Cerebellar nuclear complex (tissue), 1 donor: ENCODE results near the gene ARHGAP45.
A peak's percentile ranks its signal among the peaks of the same experiment; 100 is the strongest.

Experiments
- DNase-seq, 2 experiments: peaks; one replicate each; lab custom pipeline; 2025; lab: John Stamatoyannopoulos, UW

ARHGAP45 gene

DNA sequence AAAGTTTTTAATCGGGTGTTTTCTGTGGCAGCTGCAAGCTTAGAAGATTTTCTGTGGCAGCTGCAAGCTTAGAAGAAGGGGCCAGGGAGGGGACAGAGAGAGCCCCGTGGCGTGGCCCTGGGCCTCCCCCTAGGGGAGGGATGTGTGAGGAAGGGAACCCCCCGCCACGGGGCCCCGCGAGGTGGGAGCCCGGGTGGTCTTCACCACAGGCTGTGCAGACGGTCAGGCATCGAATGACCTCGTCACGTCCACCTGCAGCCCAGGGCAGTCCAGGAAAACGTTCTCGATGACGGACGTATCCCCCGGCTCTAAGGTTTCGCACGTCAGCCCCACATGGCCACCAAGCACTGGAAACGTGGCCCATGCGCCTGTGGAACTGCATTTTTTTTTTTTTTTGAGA is 19.6 kb downstream of the ARHGAP45 start:
- DNase-seq, result no peak

DNA sequence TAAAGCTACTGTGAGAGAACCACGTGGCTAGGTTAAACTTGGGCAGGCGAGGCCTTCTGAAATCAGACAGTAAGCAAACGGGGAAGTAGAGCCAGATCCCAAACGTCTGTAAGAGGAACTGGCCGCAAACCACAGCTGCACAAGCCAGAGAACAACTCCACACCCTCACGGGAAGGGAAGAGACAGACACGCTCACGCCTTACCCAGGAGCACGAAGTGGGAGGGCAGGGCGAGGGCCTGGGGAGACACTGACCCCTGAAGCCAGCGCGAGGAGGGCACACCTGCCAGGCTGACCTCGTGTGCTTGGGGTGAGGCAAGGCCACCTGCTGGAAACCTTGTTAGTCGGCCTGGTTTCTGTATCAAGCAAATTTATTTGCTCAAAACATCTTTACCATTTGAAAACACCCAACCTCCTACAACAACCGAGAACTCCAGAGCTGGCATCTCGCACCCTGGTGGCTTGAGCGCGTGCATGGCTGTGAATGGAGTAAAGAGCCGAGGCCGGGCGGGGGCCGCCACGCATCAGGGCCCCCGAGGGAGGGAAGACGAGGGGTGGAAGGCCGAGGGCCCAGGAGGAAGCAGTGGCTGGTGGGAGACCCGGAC is 20.9 kb downstream of the ARHGAP45 start:
- no peak for DNase-seq

DNA sequence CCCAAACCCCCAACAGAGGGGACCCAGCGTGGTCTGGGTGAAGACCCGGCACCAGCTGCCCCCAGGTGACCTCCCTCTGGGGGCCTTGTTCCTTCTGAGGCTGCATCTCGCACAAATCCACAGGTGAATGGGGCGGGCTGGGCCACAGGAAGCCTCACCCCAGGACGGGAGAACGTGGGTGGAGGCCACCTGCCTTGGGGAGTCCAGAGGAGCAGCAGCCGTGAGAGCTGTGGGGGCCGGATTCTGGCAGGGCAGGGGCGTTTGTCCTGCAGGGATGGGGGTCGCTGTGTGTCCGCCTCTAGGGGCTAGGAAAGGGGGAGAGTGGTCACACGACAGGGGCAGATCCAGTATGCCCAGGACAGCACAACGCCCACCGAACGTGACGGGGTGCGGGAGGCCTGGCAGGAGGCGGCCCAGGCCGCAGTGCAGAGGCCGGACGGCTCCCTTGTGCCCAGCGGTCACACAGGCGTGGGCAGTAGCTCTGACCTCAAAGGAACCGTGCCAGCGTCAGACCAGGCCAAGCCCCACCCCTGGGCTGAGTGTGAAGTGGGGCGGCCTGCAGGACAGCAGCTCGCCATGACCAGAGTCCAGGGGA is 21.5 kb downstream of the ARHGAP45 start:
- no peak for DNase-seq

DNA sequence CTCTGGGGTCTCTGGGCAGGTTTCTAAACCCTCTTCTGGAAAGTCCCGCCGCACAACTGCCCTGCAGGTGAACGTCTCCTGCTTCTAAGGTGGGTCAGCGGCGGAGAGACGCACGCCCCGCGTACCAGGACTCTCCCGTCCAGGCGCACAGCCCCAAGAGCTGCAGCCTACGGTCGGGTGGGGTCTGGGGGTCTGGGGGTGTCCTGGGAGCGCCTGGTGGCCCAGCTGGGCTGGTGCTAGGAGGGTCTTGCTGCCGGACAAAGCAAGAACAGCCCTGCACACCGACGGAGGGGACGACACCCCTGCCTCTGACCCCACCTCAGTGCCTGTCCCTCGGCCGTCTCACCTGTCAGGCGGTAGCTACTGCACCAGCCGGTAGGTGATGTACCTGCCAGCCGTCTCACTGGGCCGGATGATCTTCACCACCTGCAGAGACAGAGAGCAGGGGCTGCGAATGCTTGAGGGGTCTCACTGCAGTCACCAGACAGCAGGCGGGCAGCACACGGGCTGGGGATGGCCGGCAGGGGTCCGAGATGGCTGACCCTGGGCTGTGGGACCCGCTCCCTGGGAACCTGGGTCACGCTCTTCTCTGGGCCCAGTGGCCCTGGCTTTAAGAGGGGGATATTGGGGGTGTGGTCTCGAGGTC is 22.3 kb downstream of the ARHGAP45 start:
- DNase-seq, result no peak

DNA sequence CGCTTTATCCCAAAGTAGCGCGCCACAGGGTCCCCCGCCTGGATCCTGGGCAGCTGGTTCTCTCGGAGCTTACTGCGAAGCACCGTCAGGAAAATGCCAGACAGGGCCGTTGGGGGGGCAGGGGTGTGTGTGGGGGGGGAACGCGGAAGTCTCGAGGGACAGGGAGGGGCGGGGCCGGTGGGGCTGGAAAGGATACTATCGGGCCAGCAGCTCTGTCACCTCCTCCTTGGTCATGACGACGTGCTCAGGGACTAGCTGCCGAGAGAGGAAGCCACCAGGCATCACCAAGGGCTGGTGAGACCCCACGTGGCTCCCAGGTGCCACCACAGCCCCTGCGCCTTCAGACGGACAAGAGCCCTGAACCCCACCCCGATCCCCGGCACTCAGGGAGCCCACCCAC is 22.9 kb downstream of the ARHGAP45 start:
- DNase-seq, result no peak

DNA sequence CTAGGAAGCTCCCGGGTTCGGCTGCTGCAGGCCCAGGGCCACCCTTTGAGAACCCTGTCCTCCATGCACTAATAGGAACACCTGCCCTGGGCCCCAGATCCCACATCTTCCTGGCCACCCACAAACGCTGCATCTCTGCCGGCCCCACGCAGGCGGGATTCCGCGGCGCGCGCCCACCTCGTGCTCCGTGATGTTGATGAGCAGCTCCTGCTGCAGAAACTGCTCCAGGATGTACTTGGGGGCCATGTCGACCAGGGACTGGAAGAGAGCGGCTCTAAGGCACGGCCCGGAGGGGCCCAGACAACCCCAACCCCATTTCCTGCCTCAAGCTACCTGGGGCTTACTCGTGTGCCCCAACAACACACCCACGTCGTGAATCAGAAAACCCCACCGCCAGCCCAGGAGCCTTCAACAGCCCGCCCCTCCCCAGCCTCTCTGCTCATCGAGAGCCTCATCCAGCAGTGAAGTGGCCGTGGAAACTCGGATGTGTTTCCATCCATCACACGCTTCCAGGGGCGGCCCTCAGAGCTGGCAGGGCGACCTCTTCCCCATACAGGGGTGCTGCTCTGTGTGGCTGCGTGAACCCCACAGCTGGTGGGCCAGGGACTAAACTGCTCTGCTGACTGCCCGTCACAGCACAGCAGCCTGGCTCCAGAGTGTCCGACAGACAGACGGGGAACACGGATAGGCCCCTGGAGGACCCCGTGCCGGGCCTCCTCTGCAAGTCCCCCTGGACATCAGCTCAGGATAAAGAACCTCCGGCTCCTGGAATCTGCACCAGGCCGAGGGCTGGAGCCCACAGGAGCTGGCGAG is 24.0 kb downstream of the ARHGAP45 start:
- DNase-seq, result no peak

DNA sequence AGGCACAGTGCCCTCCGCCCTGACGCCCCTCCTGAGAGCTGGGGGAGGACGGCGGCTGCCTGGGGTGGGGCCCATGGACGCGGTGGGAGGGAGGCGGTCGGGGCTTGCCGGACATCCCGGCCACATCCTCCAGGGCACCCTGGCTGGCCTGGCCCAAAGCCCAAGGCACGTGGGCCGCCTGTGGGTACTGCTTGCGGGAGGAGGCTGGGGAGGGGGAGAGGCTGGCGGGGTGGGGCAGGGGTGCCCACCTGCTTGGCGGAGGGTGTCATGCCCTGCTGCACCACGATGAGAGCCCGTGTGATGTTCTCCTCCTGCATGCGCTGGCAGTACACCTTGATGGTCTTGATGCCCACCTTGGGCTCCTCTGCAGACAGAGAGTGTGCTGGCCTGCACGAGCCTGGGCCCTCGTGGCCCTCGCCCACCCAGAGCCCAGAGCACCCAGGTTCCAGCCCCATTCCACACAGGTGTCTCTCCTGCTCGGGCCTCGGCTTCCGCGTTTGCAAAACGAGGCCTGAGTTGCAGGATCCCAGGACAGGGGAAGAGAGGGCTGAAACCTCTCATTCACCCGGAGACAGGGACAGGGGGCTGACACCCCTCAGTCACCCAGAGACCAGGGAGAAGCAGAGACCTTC is 24.7 kb downstream of the ARHGAP45 start:
- DNase-seq, result no peak

DNA sequence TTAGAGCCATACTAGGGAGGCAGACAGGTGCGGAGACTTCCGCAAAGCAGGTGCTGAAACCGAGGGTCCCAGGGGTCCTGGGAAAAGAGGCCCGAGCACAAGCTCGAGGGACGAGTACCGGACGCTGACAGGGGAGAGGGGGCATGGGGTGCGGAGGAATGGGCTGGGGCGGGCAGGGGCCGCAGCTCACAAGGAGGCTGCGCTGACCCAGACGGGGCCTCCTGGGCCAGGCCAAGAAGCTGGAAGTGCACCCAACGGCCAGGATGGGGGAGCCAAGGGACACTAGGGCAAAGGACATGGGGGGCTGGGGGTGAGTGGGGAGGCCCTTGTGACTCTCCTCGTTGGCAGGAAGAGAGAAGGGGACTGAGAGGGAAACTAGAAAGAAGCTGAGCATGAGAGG is 26.4 kb downstream of the ARHGAP45 start:
- DNase-seq, result no peak

DNA sequence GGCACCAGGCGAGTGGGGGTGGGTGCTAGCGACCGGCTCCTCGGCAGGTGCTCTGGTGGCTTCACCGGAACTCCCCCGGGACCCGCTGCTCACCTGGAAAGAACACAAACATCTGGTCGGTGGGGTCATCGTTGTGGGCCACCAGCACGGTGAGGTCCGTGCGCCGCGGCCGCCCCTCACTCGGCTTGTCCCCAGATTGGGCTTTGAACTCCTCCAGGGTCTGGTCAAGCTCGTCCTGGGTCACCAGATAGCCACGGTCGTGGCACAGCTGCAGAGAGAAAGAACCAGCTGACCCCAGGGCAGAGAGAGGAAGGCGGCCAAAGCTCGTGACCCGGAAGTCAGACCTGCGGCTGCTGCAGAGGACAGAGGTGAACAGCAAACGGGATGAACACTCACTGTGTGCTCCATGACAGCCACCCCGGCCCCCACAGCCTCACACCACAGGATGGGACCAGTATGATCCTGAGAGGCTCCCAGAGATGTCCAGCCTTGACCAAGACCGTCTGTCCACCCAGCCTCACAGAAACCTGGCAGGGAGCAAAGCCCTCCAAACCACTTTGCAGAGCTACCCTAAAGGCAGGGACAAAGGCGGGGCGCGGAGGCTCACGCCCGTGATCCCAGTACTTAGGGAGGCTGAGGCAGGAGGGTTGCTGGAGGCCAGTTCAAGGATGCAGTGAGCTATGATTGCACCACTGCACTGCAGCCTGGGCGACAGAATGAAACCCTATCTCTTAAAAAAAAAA is 27.0 kb downstream of the ARHGAP45 start:
- no peak for DNase-seq

DNA sequence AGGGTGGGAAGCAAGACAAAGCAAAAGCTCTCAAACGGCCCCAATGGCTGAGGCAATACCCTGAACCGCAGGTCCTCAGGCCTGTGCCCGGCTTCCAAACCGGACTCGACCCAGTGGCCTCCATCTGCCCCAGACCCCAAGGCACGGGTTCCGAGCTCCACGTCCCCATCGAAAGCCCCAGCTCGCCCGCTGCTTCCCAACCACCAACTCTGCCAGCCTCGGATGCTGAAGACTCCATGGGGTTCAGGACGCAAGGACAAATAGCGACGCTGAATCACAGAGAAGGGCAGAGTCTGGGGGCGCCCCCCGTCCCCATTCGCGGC is 27.6 kb downstream of the ARHGAP45 start:
- no peak for DNase-seq

DNA sequence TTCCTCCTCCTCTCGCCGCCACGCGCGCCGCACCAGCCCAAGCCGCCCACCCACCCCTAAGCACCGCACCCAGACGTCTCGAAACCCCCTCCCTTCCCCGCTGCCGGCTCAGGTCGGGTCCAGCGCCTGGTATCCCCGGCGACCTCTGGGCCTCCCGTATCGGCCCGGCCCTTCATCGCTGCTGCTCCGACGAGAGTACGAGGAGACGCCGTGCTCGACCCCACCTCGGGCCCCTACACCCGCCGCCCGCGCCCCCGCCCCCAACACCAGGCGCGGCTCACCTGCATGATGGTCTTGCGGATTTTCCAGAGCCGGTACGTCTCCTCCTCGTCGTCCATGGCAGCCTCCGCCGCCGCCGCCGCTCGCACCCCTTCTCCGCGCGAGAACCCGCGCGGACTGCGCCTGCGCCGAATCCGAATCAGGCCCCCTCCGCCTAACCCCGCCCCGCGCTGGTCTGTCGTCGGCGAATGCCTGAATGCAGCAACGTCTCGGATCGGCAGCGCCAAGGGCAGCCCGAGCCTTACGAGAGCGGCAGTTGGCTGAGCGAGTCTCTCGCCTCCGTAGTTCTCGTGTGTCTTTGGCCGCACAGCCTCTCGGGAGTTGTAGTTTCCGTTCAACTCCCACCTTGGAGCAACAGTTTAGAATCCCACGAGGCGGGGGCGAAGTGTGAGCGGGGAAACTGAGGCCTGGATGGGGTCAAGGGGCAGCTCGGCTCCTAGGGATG is 28.2 kb downstream of the ARHGAP45 start, which contains the start of gene POLR2E:
Gene POLR2E, minus strand, starts transcription at position 398 of the 724 bp plus-strand sequence. Its CDS starts 60 bp downstream, at position 338.
- peak; percentile 94 to 96 for DNase-seq

DNA sequence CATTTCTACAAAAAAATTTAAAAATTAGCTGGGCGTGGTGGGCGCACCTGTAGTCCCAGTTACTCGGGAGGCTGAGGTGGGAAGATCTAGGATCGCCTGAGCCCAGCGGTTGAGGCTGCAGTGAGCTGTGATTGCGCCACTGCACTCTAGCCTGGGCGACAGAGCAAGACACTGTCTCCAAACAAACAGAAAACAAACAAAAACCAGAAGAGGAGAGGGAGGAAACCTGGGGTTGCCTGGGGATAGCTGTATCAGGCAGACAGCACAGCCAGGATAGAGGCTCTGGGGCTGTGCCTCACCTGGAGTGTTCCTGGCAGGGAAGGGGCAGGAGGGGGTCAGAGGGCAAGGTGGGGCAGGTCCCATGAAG is 30.8 kb downstream of the ARHGAP45 start:
- DNase-seq, result no peak

DNA sequence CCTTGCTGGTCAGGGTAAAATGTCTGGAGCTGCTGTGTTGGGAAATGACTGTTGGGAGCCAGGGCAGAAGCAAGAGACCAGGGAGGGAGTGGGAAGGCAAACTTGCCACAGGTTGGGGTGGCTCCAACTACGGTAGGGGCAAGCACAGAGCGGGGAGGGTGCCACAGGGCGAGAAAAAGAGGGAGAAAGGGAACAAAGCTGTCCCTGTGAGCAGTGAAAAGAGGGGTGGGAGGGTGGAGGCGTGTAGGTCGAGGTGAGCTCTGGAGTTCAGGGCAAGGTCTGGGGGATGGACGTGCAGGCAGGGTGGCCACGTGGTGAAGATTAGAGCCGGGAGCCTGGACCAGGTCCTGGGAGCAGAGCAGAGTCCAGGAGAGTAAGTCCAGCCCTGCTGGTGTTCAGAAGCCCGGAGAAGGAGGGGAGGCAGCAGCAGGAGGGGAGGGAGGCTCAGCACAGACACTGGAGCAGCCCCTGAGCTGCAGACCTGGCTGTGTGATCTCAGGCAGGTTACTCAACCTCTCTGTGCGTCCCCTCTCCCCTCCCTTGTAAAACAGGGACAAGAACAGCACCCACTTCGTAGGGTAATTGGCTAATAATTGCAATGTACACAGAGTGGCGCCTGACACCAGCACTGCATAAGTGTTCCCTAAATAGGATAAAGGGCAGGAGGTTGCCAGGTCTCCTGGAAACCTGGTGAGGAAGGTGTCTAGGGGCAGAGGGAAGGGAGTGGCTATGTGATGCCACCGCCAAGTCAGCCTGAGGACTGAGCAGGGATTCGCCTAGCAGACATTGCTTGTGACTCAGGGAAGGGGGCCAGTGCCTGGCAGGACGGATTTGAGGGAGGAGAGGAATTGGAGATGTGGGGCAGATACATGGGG is 31.4 kb downstream of the ARHGAP45 start:
- DNase-seq, result no peak

DNA sequence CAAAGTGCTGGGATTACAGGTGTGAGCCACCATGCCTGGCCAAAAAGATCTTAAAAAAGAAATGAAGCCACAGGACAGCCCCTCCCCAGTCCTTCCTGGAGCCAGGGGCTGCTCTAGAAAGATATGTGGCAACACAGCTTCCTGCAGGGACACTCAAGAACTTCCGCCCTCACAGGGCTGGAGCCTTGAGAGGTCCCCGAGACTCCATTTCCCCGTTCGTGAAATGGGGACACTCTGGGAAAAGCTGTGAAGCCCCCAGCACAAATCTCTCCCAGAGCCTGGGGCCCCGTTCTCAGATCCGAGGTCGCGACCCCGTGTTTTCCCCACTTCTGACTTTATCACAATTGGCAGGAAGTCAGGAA is 34.4 kb downstream of the ARHGAP45 start:
- DNase-seq, result no peak

DNA sequence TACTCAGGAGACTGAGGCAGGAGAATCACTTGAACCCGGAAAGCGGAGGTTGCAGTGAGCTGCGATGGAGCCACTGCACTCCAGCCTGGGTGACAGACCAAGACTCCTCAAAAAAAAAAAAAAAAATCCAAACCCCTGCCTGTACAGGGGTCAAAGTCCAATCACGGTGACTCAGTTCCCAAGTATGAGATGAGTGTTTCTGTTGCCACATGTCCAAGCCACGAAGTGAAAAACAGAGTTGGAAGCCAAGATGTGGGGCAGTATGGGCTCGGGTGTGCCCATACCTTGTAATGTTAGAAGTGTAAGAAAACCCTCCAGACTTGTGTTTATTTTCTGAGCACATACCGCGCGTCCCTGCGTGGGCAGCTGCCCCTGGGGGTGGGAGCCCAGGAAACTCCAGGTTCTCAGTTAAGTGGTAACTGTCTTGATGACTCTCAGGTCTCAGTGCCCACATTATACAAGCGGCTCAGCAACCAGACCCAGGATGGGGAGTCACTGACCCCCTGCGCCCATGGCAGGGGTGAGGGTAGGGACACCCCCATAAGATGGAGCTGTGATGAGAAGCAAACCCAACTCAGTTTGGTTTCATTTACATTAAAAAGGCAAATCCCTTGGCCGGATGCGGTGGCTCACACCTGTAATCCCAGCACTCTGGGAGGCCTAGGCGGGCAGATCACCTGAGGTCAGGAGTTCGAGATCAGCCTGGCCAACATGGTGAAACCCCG is 35.6 kb downstream of the ARHGAP45 start:
- DNase-seq, result no peak

DNA sequence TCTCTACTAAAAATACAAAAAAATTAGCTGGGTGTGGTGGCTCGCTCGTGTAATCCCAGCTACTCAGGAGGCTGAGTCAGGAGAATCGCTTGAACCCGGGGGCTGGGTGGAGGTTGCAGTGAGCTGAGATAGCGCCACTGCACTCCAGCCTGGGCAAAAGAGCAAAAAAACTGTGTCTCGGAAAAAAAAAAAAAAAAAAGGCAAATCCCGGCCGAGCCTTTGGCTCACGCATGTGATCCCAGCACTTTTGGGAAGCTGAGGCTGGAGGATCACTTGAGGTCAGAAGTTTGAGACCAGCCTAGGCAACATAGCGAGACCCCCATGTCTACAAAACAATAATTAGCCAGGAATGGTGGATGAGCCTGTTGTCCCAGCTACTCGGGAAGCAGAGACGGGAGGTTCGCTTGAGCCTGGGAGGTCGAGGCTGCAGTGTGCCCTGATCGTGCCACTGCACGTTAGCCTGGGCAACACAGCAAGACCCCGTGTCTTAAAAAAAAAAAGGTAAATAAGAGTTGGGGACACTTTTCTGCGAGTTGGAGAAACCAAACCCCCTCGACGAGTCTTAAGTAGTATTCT is 36.3 kb downstream of the ARHGAP45 start:
- DNase-seq, result no peak

DNA sequence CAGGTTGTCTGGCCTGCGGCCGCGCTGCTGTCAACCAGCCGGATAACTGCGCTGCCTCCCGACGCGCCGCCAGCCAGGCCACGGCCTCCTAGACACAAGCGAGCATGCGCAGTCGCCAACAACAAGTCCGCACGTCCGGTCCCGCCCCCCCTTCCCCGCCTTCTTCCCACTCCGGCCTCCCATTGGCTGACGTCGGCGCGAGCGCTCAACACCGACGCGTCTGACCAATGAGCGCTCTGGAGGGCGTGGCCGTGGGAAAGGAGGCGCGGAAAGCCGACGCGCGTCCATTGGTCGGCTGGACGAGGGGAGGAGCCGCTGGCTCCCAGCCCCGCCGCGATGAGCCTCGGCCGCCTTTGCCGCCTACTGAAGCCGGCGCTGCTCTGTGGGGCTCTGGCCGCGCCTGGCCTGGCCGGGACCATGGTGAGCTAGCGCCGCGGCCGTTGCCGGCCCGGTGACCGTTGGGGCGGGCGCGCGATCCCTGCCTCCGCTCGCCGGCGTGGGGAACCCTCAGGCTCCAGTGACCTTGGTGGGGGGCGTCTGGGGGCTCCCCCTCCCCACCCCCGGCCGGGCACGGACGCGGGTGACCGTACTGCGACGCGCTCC is 36.8 kb downstream of the ARHGAP45 start, which contains the start of gene GPX4:
Gene GPX4, plus strand, starts transcription at position 287 of the 603 bp plus-strand sequence. Its CDS starts 50 bp downstream, at position 337.
- peak; percentile 89 to 96 for DNase-seq

DNA sequence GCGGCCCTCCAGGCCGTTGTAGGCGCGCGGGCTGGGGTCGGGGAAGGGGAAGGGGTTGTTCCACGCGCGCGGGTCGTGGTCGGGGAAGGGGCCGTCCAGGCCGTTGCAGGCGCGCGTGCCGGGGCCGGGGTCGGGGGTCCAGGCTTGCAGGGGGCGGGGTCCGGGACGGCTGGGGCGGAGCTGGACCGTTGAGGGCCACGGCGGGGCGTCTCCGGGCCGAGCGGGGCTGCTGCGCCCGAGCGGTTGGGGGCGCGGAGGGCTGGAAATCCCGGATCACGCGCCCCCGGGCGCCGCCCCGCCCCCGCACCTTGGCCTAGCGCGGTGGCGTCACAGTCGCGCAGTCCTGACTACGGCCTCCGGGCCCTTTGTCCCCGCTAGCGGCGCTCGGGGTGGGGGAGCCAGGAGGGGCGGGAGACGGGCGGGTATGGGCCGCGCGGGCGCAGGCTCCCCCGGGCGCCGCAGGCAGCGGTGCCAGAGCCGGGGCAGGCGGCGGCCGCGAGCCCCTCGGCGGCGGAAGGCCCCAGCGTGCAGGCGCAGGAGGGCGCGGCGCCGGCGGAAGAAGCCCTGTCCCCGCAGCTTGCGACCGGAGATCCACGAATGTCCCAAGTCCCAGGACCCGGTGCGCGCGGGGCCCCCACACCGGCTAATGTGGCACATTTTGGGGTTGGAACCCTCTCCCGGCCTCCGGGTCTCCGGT is 37.5 kb downstream of the ARHGAP45 start:
- DNase-seq, result no peak
